Ishikawa (cell line): Measurements from ENCODE around the gene CLEC3B.

Source experiments
- CEBPB ChIP-seq: IDR thresholded peaks from 2 replicates; pipeline ENCODE4 v1.6.1; 2012
- CREB1 ChIP-seq: IDR thresholded peaks from 2 replicates; pipeline ENCODE4 v1.6.1; 2012; ENCODE audit warnings: low read depth
- EGR1 ChIP-seq: IDR thresholded peaks from 2 replicates; pipeline ENCODE4 v1.6.1; 2012
- EP300 ChIP-seq: IDR thresholded peaks from 2 replicates; pipeline ENCODE4 v1.6.1; 2012; ENCODE audit warnings: borderline replicate concordance
- FOXM1 ChIP-seq: IDR thresholded peaks from 2 replicates; pipeline ENCODE4 v1.6.1; 2012; ENCODE audit warnings: low read depth, borderline replicate concordance
- NFIC ChIP-seq: IDR thresholded peaks from 2 replicates; pipeline ENCODE4 v1.6.1; 2012
- RAD21 ChIP-seq: IDR thresholded peaks from 2 replicates; pipeline ENCODE4 v1.6.1; 2012; ENCODE audit warnings: low read depth
- TAF1 ChIP-seq: IDR thresholded peaks from 2 replicates; pipeline ENCODE4 v1.6.1; 2012; ENCODE audit warnings: low read depth, mild to moderate bottlenecking
- TCF12 ChIP-seq: IDR thresholded peaks from 2 replicates; pipeline ENCODE4 v1.6.1; 2012; ENCODE audit warnings: low read depth
- TEAD4 ChIP-seq: IDR thresholded peaks from 2 replicates; pipeline ENCODE4 v1.6.1; 2012
- YY1 ChIP-seq: IDR thresholded peaks from 2 replicates; pipeline ENCODE4 v1.6.1; 2012; ENCODE audit warnings: low read depth
- ZBTB7A ChIP-seq: IDR thresholded peaks from 2 replicates; pipeline ENCODE4 v1.6.1; 2012; ENCODE audit warnings: low read depth
- TF ChIP-seq, protein P1 (sequence below): IDR thresholded peaks from 2 replicates; pipeline ENCODE4 v1.6.1; 2012
- TF ChIP-seq, protein P2 (sequence below): IDR thresholded peaks from 2 replicates; pipeline ENCODE4 v1.6.1; 2012; ENCODE audit warnings: low read depth, mild to moderate bottlenecking
- TF ChIP-seq, protein P3 (sequence below): IDR thresholded peaks from 2 replicates; pipeline ENCODE4 v1.6.1; 2012

CLEC3B gene

DNA sequence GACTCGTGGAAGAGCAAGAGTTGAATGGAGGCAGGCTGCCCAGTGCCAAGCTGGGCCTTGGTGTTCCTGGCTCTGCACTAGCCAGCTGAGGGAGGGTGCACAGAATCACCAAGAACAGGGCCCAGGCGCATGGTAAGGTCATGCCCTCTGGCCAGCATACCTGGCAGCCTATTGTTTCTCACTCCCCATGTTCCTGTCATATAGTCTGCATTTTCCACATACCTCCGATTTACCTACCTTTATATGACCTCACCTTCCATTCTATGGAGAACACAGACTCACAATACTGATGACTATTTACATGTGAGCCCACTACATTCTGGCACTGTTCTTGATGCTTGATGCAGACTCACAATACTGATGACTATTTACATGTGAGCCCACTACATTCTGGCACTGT, 5.4 kb downstream of the CLEC3B start:
- TF ChIP-seq TEAD4 (peak; percentile 35; the same call in 1 of the 2 replicates), TAF1 (no peak)

DNA sequence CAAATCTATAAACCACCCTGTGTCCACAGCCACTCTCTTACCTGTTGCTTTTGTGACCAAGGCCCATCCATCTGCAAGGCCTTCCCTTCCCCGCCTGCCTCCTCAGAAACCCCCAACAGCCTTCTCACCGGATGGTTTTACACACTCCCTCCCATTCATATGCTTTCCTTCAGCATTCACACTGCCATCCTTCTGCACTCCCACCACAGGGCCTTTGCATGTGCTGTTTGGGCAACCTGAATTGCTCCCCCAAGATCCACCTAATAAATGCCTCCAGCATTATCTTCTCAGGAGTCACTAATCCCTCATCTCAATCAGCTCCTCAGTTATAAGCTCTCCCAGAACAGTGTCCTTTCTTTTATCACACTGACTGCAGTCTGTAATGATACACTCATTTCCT, 6.0 kb downstream of the CLEC3B start:
- TF ChIP-seq CEBPB: no peak
- TF ChIP-seq, protein P1, sequence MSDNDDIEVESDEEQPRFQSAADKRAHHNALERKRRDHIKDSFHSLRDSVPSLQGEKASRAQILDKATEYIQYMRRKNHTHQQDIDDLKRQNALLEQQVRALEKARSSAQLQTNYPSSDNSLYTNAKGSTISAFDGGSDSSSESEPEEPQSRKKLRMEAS: no peak
- no peak for TF ChIP-seq ZBTB7A
- no peak for TF ChIP-seq EP300
- TF ChIP-seq NFIC: no peak
- no peak for TF ChIP-seq TEAD4
- no peak for TF ChIP-seq YY1
- TF ChIP-seq CREB1: no peak
- TF ChIP-seq FOXM1: no peak
- no peak for TF ChIP-seq TCF12
- TF ChIP-seq, protein P2, sequence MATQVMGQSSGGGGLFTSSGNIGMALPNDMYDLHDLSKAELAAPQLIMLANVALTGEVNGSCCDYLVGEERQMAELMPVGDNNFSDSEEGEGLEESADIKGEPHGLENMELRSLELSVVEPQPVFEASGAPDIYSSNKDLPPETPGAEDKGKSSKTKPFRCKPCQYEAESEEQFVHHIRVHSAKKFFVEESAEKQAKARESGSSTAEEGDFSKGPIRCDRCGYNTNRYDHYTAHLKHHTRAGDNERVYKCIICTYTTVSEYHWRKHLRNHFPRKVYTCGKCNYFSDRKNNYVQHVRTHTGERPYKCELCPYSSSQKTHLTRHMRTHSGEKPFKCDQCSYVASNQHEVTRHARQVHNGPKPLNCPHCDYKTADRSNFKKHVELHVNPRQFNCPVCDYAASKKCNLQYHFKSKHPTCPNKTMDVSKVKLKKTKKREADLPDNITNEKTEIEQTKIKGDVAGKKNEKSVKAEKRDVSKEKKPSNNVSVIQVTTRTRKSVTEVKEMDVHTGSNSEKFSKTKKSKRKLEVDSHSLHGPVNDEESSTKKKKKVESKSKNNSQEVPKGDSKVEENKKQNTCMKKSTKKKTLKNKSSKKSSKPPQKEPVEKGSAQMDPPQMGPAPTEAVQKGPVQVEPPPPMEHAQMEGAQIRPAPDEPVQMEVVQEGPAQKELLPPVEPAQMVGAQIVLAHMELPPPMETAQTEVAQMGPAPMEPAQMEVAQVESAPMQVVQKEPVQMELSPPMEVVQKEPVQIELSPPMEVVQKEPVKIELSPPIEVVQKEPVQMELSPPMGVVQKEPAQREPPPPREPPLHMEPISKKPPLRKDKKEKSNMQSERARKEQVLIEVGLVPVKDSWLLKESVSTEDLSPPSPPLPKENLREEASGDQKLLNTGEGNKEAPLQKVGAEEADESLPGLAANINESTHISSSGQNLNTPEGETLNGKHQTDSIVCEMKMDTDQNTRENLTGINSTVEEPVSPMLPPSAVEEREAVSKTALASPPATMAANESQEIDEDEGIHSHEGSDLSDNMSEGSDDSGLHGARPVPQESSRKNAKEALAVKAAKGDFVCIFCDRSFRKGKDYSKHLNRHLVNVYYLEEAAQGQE: no peak

DNA sequence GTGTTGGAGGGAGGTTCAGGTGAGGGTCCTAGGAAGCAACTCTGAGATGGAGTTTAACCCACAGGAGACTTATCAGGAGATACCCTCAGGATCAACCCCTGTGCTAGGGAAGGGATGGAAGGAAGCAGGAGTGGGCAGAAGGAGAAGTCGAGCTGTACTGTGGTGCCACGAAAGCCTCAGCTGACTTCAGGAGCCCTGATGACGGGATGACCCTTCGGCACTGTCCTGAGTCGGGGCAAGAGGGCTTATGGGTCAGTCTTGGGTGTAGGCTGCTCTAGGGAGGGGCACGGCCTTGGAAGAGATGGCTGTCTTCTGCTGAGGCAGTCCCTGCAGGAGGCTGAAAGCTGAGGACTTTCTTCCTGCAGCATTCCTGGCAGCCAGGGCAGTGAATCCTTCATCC, 7.7 kb downstream of the CLEC3B start:
- TF ChIP-seq TEAD4 (no peak), YY1 (no peak), CEBPB (no peak), RAD21 (no peak), NFIC (no peak), EP300 (no peak), FOXM1 (no peak), EGR1 (no peak), TAF1 (no peak)
- TF ChIP-seq, protein P2: no peak
- TF ChIP-seq, protein P3, sequence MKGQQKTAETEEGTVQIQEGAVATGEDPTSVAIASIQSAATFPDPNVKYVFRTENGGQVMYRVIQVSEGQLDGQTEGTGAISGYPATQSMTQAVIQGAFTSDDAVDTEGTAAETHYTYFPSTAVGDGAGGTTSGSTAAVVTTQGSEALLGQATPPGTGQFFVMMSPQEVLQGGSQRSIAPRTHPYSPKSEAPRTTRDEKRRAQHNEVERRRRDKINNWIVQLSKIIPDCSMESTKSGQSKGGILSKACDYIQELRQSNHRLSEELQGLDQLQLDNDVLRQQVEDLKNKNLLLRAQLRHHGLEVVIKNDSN: no peak

DNA sequence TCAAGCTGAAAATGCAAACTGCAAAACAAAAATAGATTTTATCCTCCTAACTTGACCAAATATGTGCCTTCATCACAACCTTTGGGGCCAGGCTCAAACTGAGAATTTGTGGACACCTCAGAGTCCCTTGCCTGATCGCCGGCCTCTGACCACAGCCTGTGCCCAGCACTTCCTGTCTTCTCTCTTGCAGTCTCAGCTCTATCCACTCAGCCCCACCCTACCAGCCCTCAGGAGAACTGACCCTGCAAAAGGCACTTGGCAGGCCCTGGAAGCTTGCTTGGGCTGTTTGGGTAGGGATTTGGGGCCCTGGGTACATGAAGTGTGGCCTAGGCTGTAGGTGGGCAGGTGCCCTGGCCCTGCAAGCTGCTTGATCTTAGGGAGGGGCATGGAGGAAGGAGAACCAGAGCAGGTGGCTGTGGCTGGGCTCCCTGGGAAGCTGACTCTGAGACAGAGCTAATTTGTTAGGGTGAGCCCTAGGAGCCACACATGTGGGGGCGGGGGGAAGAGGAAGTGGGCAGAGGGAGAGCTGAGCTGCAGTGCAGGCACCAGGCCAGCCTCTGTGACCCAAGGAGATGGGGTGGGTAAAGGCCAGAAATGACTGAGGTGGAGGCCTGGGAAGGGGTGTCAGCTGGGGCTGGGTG, 8.6 kb downstream of the CLEC3B start:
- TF ChIP-seq, protein P3: no peak
- TF ChIP-seq NFIC (no peak), EP300 (no peak), TAF1 (no peak), ZBTB7A (no peak), CREB1 (no peak), TEAD4 (no peak), RAD21 (no peak), FOXM1 (no peak)
- TF ChIP-seq, protein P1: no peak
- TF ChIP-seq, protein P2: no peak
